Measurements from ENCODE around the gene TRIM2.

Gene TRIM2

GRCh38 chr4:153204728-153205648 lies 745 bp downstream of the TRIM2 start:
- TF ChIP-seq CTCF (IDR thresholded peaks at IDR 0.05; ENCODE audit: low read depth, low read length): no peak
- DNase-seq (ENCODE audit: low read depth in 2 of 2): peak in 1 of 2 donors; percentile 26
- H3K4me3 ChIP-seq (replicated peaks in 1 of 2; ENCODE audit: low read depth in 2 of 2, low read length in 2 of 2): peak overlapping the region in 1 of 2 donors; percentile 18

GRCh38 chr4:153205757-153206156 lies 1.5 kb downstream of the TRIM2 start:
- TF ChIP-seq CTCF (IDR thresholded peaks at IDR 0.05; ENCODE audit: low read depth, low read length): no peak
- DNase-seq (ENCODE audit: low read depth in 2 of 2): peak in 1 of 2 donors; percentile 38
- H3K4me3 ChIP-seq (replicated peaks in 1 of 2; ENCODE audit: low read depth in 2 of 2, low read length in 2 of 2): no peak overlapping the region

GRCh38 chr4:153206534-153206933 lies 2.3 kb downstream of the TRIM2 start:
- DNase-seq (ENCODE audit: low read depth in 2 of 2): no peak
- TF ChIP-seq CTCF (IDR thresholded peaks at IDR 0.05; ENCODE audit: low read depth, low read length): no peak
- no peak overlapping the region for H3K4me3 ChIP-seq (replicated peaks in 1 of 2; ENCODE audit: low read depth in 2 of 2, low read length in 2 of 2)

- DNase-seq (ENCODE audit: low read depth in 2 of 2): no peak
- no peak for TF ChIP-seq CTCF (IDR thresholded peaks at IDR 0.05; ENCODE audit: low read depth, low read length)
- no peak overlapping the region for H3K4me3 ChIP-seq (replicated peaks in 1 of 2; ENCODE audit: low read depth in 2 of 2, low read length in 2 of 2)
Observed at GRCh38 chr4:153207027-153207426, 2.8 kb downstream of the TRIM2 start.

- TF ChIP-seq CTCF (IDR thresholded peaks at IDR 0.05; ENCODE audit: low read depth, low read length): peak; percentile 66
- DNase-seq (ENCODE audit: low read depth in 2 of 2): peak; percentile 34 to 45
- H3K4me3 ChIP-seq (replicated peaks in 1 of 2; ENCODE audit: low read depth in 2 of 2, low read length in 2 of 2): no peak overlapping the region
Observed at GRCh38 chr4:153207567-153207966, 3.3 kb downstream of the TRIM2 start.

GRCh38 chr4:153209410-153209809 lies 5.2 kb downstream of the TRIM2 start:
- H3K4me3 ChIP-seq (replicated peaks in 1 of 2; ENCODE audit: low read depth in 2 of 2, low read length in 2 of 2): no peak overlapping the region
- no peak for DNase-seq (ENCODE audit: low read depth in 2 of 2)
- TF ChIP-seq CTCF (IDR thresholded peaks at IDR 0.05; ENCODE audit: low read depth, low read length): no peak

Data from cardiac fibroblast (primary cell).